CD4-positive, CD25-positive, alpha-beta regulatory T cell (primary cell): ENCODE data around the gene SUGT1. TPM values are rescaled to one million over a fixed set of nuclear protein-coding genes. Genes with fewer than 3 reads are reported as not detected.

Experiments used
- ATAC-seq, 2 donors: fragments of 150-1000 bp; cut with Tn5 transposase; one replicate each; pipeline ENCODE4 v1.10.0; 2021; ENCODE audit warnings: low read depth in 2 of 2, moderate number of reproducible peaks in 2 of 2, moderate library complexity in 1 of 2
- DNase-seq, 3 donors: peaks; one replicate each; pipeline versions ENCODE4 v3.0.0 to v3.0.0-alpha.2; 2012 to 2022; ENCODE audit warnings: mixed read lengths in 1 of 3
- H3K27ac ChIP-seq: one replicate; pipeline ENCODE4 v1.7.0; 2013; ENCODE audit warnings: mild to moderate bottlenecking, low read length; ENCODE audit not compliant: insufficient read depth, poor library complexity, severe bottlenecking
- H3K27me3 ChIP-seq: one replicate; pipeline ENCODE4 v1.7.0; 2013; ENCODE audit warnings: low read length; ENCODE audit not compliant: control insufficient read depth, insufficient read depth
- H3K36me3 ChIP-seq: one replicate; pipeline ENCODE4 v1.7.0; 2013; ENCODE audit warnings: mild to moderate bottlenecking, low read length, moderate library complexity; ENCODE audit not compliant: control insufficient read depth, insufficient read depth
- H3K4me1 ChIP-seq: 2 replicates; pipeline ENCODE4 v1.7.0; 2013; ENCODE audit warnings: mild to moderate bottlenecking, low read length; ENCODE audit not compliant: insufficient read depth, control insufficient read depth, poor library complexity, severe bottlenecking
- H3K4me3 ChIP-seq: one replicate; pipeline ENCODE4 v1.7.0; 2013; ENCODE audit warnings: low read depth, mild to moderate bottlenecking, low read length, moderate library complexity
- H3K9me3 ChIP-seq, 2 experiments: 1 replicate in 1 of 2; 2 replicates in 1 of 2; pipeline ENCODE4 v1.7.0; 2013; ENCODE audit warnings: low read length in 2 of 2, mild to moderate bottlenecking in 1 of 2, moderate library complexity in 1 of 2; ENCODE audit not compliant: control insufficient read depth in 2 of 2
- H3K27ac Mint-ChIP-seq, 3 donors: one replicate each; pipeline ENCODE4 v1.8.0; 2020 to 2022; ENCODE audit warnings: mild to moderate bottlenecking in 3 of 3, mixed read lengths in 3 of 3, moderate library complexity in 2 of 3
- H3K27me3 Mint-ChIP-seq: one replicate; pipeline ENCODE4 v1.8.0; 2022; ENCODE audit warnings: mild to moderate bottlenecking, mixed read lengths
- H3K36me3 Mint-ChIP-seq: one replicate; pipeline ENCODE4 v1.8.0; 2020; ENCODE audit warnings: mixed read lengths
- H3K4me1 Mint-ChIP-seq, 4 donors: one replicate each; pipeline ENCODE4 v1.8.0; 2020 to 2022; ENCODE audit warnings: mixed read lengths in 4 of 4, mild to moderate bottlenecking in 1 of 4
- H3K4me3 Mint-ChIP-seq, 4 donors: one replicate each; pipeline ENCODE4 v1.8.0; 2020 to 2022; ENCODE audit warnings: mild to moderate bottlenecking in 4 of 4, mixed read lengths in 4 of 4, moderate library complexity in 3 of 4
- H3K9me3 Mint-ChIP-seq, 7 donors: one replicate each; pipeline ENCODE4 v1.8.0; 2020 to 2022; ENCODE audit warnings: mixed read lengths in 7 of 7, mild to moderate bottlenecking in 3 of 7, moderate library complexity in 2 of 7
- polyA plus RNA-seq, 4 donors: library from polyadenylated mRNA; unstranded; fragments of 300-500 nt; fragmentation: Illumina TruSeq; gene quantifications; one replicate each; pipeline ENCODE4 v1.2.3, GENCODE V29; 2021
- total RNA-seq: library from RNA; stranded (reverse); gene quantifications from one replicate; pipeline ENCODE4 v1.2.3, GENCODE V29; 2022

Gene SUGT1
- total and polyA plus RNA-seq, 5 donors from 2014 or later, result 32.7 to 58.6 (median 52.4) TPM

DNA sequence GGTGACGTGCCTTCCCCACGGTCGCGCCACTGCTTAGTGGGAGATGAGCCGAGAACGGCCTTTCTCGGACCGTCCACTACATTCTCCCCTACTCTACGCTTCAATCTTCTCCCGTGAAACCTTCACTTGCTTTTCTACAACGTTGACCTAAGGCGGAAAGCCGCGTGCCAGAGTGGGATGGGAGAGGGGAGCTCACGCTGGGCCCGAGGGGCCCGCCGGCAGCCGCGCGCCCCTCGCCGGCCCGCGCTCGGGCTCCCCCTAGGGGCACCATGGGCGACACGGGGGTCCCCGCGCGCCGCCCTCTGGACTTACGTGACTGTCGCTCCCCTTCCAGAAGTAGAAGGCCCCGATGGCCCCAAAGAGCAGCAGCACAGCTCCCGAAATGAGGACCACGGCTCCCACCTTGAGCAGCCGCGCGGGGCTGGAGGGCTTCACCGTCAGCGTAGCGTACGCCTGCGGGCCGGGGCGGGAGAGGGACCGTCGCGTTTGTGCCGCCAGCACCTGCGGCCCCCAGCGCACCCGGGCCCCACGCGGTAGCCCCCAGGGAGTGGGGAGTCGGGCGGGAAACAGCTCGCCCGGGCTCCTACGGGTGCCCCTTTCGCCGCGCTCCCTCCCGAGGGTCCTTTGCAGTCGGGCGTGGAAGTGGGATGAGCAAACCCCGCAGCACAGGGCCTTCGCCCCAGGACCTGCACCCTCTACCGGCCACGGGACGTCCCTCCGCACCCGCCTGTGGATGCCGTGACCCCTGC, 86.3 kb downstream of the SUGT1 start:
- Histone ChIP-seq H3K4me3 (no peak overlapping the region), H3K27ac (no peak overlapping the region), H3K4me1 (peaks cover 9% of the 10 kb centered on the region), H3K27me3 (peaks cover 16% of the 10 kb centered on the region), H3K9me3 (no peaks in the 10 kb centered on the region), H3K36me3 (no peaks in the 10 kb centered on the region)
- no peak overlapping the region for H3K27ac Mint-ChIP-seq
- peak overlapping the region in 1 of 4 donors; percentile 51 for H3K4me3 Mint-ChIP-seq
- peaks cover 50% of the 10 kb centered on the region for H3K27me3 Mint-ChIP-seq
- DNase-seq, result peak in 1 of 3 donors; percentile 10
- no peak for ATAC-seq
- no peaks in the 10 kb centered on the region for H3K36me3 Mint-ChIP-seq
- H3K4me1 Mint-ChIP-seq, result peaks cover 0 to 4% (median 2%) of the 10 kb centered on the region in 4 donors
- peaks cover 0 to 8% (median 3%) of the 10 kb centered on the region in 7 donors for H3K9me3 Mint-ChIP-seq

- ATAC-seq, result no peak
- Mint-ChIP-seq H3K9me3 (peaks cover 0 to 8% (median 3%) of the 10 kb centered on the region in 7 donors), H3K36me3 (no peaks in the 10 kb centered on the region), H3K4me3 (peak within 1 kb of the TSS in 3 of 4 donors; percentile 47 to 61 (median 51)), H3K4me1 (peaks cover 0 to 4% (median 2%) of the 10 kb centered on the region in 4 donors), H3K27ac (no peak within 1 kb of the TSS), H3K27me3 (peaks cover 50% of the 10 kb centered on the region)
- peaks cover 9% of the 10 kb centered on the region for H3K4me1 ChIP-seq
- DNase-seq, result no peak
- H3K4me3 ChIP-seq, result no peak within 1 kb of the TSS
- no peak within 1 kb of the TSS for H3K27ac ChIP-seq
- H3K9me3 ChIP-seq, result no peaks in the 10 kb centered on the region
- H3K27me3 ChIP-seq, result peaks cover 16% of the 10 kb centered on the region
- no peaks in the 10 kb centered on the region for H3K36me3 ChIP-seq
Measured at GRCh38 chr13:52739468-52740071, 86.9 kb downstream of the SUGT1 start, which contains the start of gene CNMD. Gene CNMD (minus strand): TSS chr13:52739820. CDS start chr13:52739701, 119 bp downstream.

GRCh38 chr13:52743569-52743968, 90.9 kb downstream of the SUGT1 start:
- no peak overlapping the region for H3K4me3 Mint-ChIP-seq
- H3K27me3 Mint-ChIP-seq, result peaks cover 45% of the 10 kb centered on the region
- peaks cover 0 to 8% (median 3%) of the 10 kb centered on the region in 7 donors for H3K9me3 Mint-ChIP-seq

GRCh38 chr13:52743988-52744387, 91.4 kb downstream of the SUGT1 start:
- Mint-ChIP-seq H3K9me3 (peaks cover 0 to 8% (median 3%) of the 10 kb centered on the region in 7 donors), H3K4me1 (peaks cover 0 to 4% (median 0%) of the 10 kb centered on the region in 4 donors), H3K27ac (no peak overlapping the region), H3K36me3 (no peaks in the 10 kb centered on the region), H3K27me3 (peaks cover 45% of the 10 kb centered on the region), H3K4me3 (no peak overlapping the region)
- H3K4me1 ChIP-seq, result peaks cover 5% of the 10 kb centered on the region
- no peak for ATAC-seq
- H3K36me3 ChIP-seq, result no peaks in the 10 kb centered on the region
- no peaks in the 10 kb centered on the region for H3K9me3 ChIP-seq
- no peak overlapping the region for H3K27ac ChIP-seq
- peaks cover 12% of the 10 kb centered on the region for H3K27me3 ChIP-seq
- no peak for DNase-seq
- no peak overlapping the region for H3K4me3 ChIP-seq

More at GRCh38 chr13:52743569-52743968, 90.9 kb downstream of the SUGT1 start:
- H3K27ac Mint-ChIP-seq, result peak overlapping the region in 1 of 3 donors; percentile 61
- Histone ChIP-seq H3K4me3 (no peak overlapping the region), H3K4me1 (peaks cover 9% of the 10 kb centered on the region), H3K9me3 (no peaks in the 10 kb centered on the region), H3K27me3 (peaks cover 8% of the 10 kb centered on the region), H3K36me3 (no peaks in the 10 kb centered on the region), H3K27ac (no peak overlapping the region)
- peaks cover 0 to 4% (median 0%) of the 10 kb centered on the region in 4 donors for H3K4me1 Mint-ChIP-seq
- DNase-seq (no peak), ATAC-seq (no peak)
- no peaks in the 10 kb centered on the region for H3K36me3 Mint-ChIP-seq

- Mint-ChIP-seq H3K36me3 (no peaks in the 10 kb centered on the region), H3K4me1 (peaks cover 0 to 2% (median 0%) of the 10 kb centered on the region in 4 donors), H3K27me3 (peaks cover 41% of the 10 kb centered on the region), H3K4me3 (no peak overlapping the region), H3K9me3 (peaks cover 0 to 8% (median 3%) of the 10 kb centered on the region in 7 donors), H3K27ac (no peak overlapping the region)
- Histone ChIP-seq H3K4me3 (no peak overlapping the region), H3K27me3 (peaks cover 12% of the 10 kb centered on the region), H3K9me3 (no peaks in the 10 kb centered on the region), H3K4me1 (no peaks in the 10 kb centered on the region), H3K36me3 (no peaks in the 10 kb centered on the region), H3K27ac (no peak overlapping the region)
- DNase-seq (no peak), ATAC-seq (no peak)
Measured at GRCh38 chr13:52744842-52745375, 92.3 kb downstream of the SUGT1 start.

- ATAC-seq (no peak), DNase-seq (no peak)
- H3K4me3 Mint-ChIP-seq, result no peak overlapping the region
- no peaks in the 10 kb centered on the region for H3K36me3 ChIP-seq
- H3K4me3 ChIP-seq, result no peak overlapping the region
- no peaks in the 10 kb centered on the region for H3K4me1 Mint-ChIP-seq
- peaks cover 0 to 7% (median 1%) of the 10 kb centered on the region in 7 donors for H3K9me3 Mint-ChIP-seq
- H3K27ac Mint-ChIP-seq, result peak overlapping the region in 1 of 3 donors; percentile 7
- no peaks in the 10 kb centered on the region for H3K9me3 ChIP-seq
- no peaks in the 10 kb centered on the region for H3K4me1 ChIP-seq
- peaks cover 34% of the 10 kb centered on the region for H3K27me3 Mint-ChIP-seq
- peaks cover 10% of the 10 kb centered on the region for H3K27me3 ChIP-seq
- no peaks in the 10 kb centered on the region for H3K36me3 Mint-ChIP-seq
- H3K27ac ChIP-seq, result no peak overlapping the region
Measured at GRCh38 chr13:52746141-52746540, 93.5 kb downstream of the SUGT1 start.

DNA sequence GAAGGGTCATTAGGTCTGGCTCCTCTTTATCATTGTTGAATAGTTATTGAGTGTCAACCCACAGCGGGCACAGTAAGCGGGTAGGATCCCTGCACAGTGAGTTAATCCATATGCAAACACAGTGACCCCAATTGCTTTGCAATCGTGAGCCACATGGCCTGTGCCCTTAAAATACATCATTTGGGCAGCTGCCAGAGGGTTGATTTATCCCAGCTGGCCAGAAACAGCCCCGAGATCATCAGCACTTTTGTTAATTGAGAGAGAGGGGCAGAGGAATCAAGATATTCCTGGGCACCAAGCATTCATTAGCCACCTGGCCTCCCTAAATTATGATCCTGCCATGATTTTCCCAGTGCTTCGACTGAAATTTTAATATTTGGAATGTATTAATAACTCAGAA, 96.8 kb downstream of the SUGT1 start:
- no peak overlapping the region for H3K4me3 Mint-ChIP-seq
- Histone ChIP-seq H3K36me3 (no peaks in the 10 kb centered on the region), H3K9me3 (no peaks in the 10 kb centered on the region), H3K27ac (no peak overlapping the region), H3K4me1 (no peaks in the 10 kb centered on the region), H3K4me3 (no peak overlapping the region), H3K27me3 (peaks cover 5% of the 10 kb centered on the region)
- no peak overlapping the region for H3K27ac Mint-ChIP-seq
- H3K4me1 Mint-ChIP-seq, result no peaks in the 10 kb centered on the region
- ATAC-seq (no peak), DNase-seq (no peak)
- peaks cover 0 to 3% (median 0%) of the 10 kb centered on the region in 7 donors for H3K9me3 Mint-ChIP-seq
- H3K27me3 Mint-ChIP-seq, result peaks cover 31% of the 10 kb centered on the region
- H3K36me3 Mint-ChIP-seq, result no peaks in the 10 kb centered on the region
